OCI-LY1 (cell line): Measurements from ENCODE around the gene HTR2B.

Experiments
- H2AFZ ChIP-seq: fragments of 200-600 bp; sonication (generic), shearing (Covaris generic); 2 replicates; pipeline ENCODE4 v1.6.0; 2014; ENCODE audit warnings: antibody characterized with exemption, mild to moderate bottlenecking, low read length
- H3F3A ChIP-seq: fragments of 200-600 bp; sonication (generic), shearing (Covaris generic); 2 replicates; pipeline ENCODE4 v1.6.0; 2014; ENCODE audit warnings: mild to moderate bottlenecking, antibody characterized with exemption, low read length, moderate library complexity; ENCODE audit not compliant: insufficient read depth
- H3K27ac ChIP-seq: fragments of 200-600 bp; sonication (generic); 2 replicates; pipeline ENCODE4 v1.5.1; 2014; ENCODE audit warnings: low read length, mixed run types, mild to moderate bottlenecking, low read depth; ENCODE audit not compliant: poor library complexity, severe bottlenecking
- H3K27me3 ChIP-seq: fragments of 200-600 bp; sonication (generic); 2 replicates; pipeline ENCODE4 v1.6.0; 2014; ENCODE audit warnings: antibody characterized with exemption, mild to moderate bottlenecking, low read length, moderate library complexity; ENCODE audit not compliant: insufficient read depth
- H3K36me3 ChIP-seq: fragments of 200-600 bp; sonication (generic); 2 replicates; pipeline ENCODE4 v1.6.1; 2014; ENCODE audit warnings: mild to moderate bottlenecking, antibody characterized with exemption, low read length, moderate library complexity, mixed read lengths; ENCODE audit not compliant: insufficient read depth
- H3K4me1 ChIP-seq: fragments of 200-600 bp; sonication (generic); 2 replicates; pipeline ENCODE4 v1.5.1; 2014; ENCODE audit warnings: mild to moderate bottlenecking, low read length, moderate library complexity; ENCODE audit not compliant: insufficient read depth, severe bottlenecking
- H3K4me2 ChIP-seq: fragments of 200-600 bp; sonication (generic), shearing (Covaris generic); 2 replicates; pipeline ENCODE4 v1.6.1; 2014; ENCODE audit warnings: low read length
- H3K4me3 ChIP-seq: fragments of 200-600 bp; sonication (generic); 2 replicates; pipeline ENCODE4 v1.5.1; 2014; ENCODE audit warnings: low read length, low read depth, mild to moderate bottlenecking, mixed read lengths; ENCODE audit not compliant: poor library complexity, severe bottlenecking
- H3K79me2 ChIP-seq: fragments of 200-600 bp; shearing (Covaris generic); 2 replicates; pipeline ENCODE4 v1.6.1; 2016; ENCODE audit warnings: mixed run types, low read length, mixed read lengths; ENCODE audit not compliant: insufficient read depth
- H3K9ac ChIP-seq: fragments of 200-600 bp; sonication (generic), shearing (Covaris generic); 2 replicates; pipeline ENCODE4 v1.6.1; 2014; ENCODE audit warnings: mild to moderate bottlenecking, low read length, mixed read lengths
- H3K9me2 ChIP-seq: fragments of 200-600 bp; sonication (generic), shearing (Covaris generic); 2 replicates; pipeline ENCODE4 v1.6.1; 2014; ENCODE audit warnings: low read depth, mild to moderate bottlenecking, low read length, mixed read lengths
- H3K9me3 ChIP-seq: fragments of 200-600 bp; shearing (Covaris generic); 2 replicates; pipeline ENCODE4 v1.6.1; 2014; ENCODE audit warnings: low read length, mixed read lengths
- H4K20me1 ChIP-seq: fragments of 200-600 bp; sonication (generic), shearing (Covaris generic); 2 replicates; pipeline ENCODE4 v1.6.0; 2016; ENCODE audit warnings: mild to moderate bottlenecking, low read length; ENCODE audit not compliant: insufficient read depth
- EZH2 ChIP-seq: fragments of 200-600 bp; sonication (generic), shearing (Covaris generic); IDR thresholded peaks from 2 replicates; pipeline ENCODE4 v1.8.0; 2017; ENCODE audit warnings: borderline replicate concordance, mixed run types, mild to moderate bottlenecking, antibody characterized with exemption, low read length, moderate library complexity, mixed read lengths
- TF ChIP-seq, protein P1 (sequence below): fragments of 200-600 bp; sonication (generic), shearing (Covaris generic); IDR thresholded peaks from 2 replicates; pipeline ENCODE4 v1.5.1; 2017; ENCODE audit warnings: mild to moderate bottlenecking, antibody characterized with exemption, low read length, moderate library complexity, mixed read lengths

HTR2B gene

DNA sequence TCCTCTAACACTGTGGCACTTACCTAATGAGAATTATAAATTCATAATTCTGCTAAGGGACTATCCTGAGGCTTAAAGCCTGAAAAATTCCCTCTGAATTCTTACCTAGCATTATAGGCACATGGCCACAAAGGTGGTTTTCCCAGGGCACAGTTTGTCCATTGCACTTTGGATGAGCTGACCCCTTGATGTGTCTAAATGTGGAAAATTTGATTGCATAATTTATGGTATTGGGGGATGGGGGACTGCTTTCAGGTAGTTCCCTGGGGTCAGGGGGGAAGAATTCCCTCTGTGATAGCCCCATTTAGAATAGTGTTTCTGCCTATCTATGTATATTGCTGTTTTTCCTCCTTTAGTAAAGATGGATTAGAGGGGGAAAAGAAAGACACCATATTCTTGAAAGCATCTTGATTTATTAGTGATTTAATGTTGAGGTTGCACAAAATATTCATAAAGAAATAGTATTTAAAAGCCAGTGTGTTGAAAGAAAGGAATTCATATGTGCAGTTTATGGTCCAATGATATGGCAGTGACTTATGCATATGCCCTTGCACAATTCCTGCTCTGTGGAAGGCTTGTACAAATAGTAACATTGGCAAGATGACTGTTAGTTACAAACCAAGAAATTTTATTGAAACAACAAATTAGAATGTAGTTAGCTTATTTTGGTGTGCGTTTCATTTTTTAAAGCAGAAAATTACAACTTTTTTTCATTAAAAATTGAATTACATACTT is 8.7 kb upstream of the HTR2B start:
- TF ChIP-seq, protein P1, sequence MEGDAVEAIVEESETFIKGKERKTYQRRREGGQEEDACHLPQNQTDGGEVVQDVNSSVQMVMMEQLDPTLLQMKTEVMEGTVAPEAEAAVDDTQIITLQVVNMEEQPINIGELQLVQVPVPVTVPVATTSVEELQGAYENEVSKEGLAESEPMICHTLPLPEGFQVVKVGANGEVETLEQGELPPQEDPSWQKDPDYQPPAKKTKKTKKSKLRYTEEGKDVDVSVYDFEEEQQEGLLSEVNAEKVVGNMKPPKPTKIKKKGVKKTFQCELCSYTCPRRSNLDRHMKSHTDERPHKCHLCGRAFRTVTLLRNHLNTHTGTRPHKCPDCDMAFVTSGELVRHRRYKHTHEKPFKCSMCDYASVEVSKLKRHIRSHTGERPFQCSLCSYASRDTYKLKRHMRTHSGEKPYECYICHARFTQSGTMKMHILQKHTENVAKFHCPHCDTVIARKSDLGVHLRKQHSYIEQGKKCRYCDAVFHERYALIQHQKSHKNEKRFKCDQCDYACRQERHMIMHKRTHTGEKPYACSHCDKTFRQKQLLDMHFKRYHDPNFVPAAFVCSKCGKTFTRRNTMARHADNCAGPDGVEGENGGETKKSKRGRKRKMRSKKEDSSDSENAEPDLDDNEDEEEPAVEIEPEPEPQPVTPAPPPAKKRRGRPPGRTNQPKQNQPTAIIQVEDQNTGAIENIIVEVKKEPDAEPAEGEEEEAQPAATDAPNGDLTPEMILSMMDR = no peak
- no peak for TF ChIP-seq EZH2
- Histone ChIP-seq H3K4me3 (no peak overlapping the region), H4K20me1 (no peaks in the 10 kb centered on the region), H3K9me3 (no peaks in the 10 kb centered on the region), H3K36me3 (peaks cover 12% of the 10 kb centered on the region; the same call in 1 of the 2 replicates), H3K9me2 (no peaks in the 10 kb centered on the region), H3K27ac (no peak overlapping the region), H3F3A (no peaks in the 10 kb centered on the region), H2AFZ (no peak overlapping the region), H3K4me1 (peaks cover 8% of the 10 kb centered on the region), H3K79me2 (0 out of 2 replicates have a peak, but pooled peaks cover 3% of the 10 kb centered on the region), H3K9ac (no peak overlapping the region), H3K4me2 (no peak overlapping the region), H3K27me3 (no peaks in the 10 kb centered on the region)

DNA sequence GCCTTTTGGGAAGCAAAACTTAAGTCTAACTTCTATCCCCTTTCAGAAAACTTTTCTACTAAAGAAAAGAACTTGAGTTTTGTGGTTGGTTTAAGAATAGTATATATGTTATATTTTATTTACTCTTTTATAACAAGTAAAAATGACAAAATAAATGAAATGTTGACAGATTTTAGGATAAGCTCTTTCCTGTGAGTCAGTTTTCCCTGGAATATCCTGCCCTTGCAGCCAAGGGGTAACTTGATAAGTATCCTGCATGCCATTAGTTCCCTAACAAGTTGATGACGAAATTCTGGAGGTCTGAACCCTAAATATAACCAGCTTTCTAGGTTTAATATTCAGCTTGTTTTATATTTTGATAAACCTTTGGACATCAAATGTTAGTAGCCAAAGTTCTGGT is 7.3 kb upstream of the HTR2B start:
- TF ChIP-seq, protein P1 = no peak
- TF ChIP-seq EZH2 = no peak
- no peak overlapping the region for H3K4me2 ChIP-seq
- no peaks in the 10 kb centered on the region for H3K9me3 ChIP-seq
- no peak overlapping the region for H3K27ac ChIP-seq
- H3K79me2 ChIP-seq = 0 out of 2 replicates have a peak, but pooled peaks cover 3% of the 10 kb centered on the region
- H3F3A ChIP-seq = no peaks in the 10 kb centered on the region
- H3K9me2 ChIP-seq = no peaks in the 10 kb centered on the region
- no peaks in the 10 kb centered on the region for H3K36me3 ChIP-seq
- no peak overlapping the region for H2AFZ ChIP-seq
- no peak overlapping the region for H3K4me3 ChIP-seq
- H3K9ac ChIP-seq = no peak overlapping the region
- H3K27me3 ChIP-seq = no peaks in the 10 kb centered on the region
- no peaks in the 10 kb centered on the region for H4K20me1 ChIP-seq
- H3K4me1 ChIP-seq = peaks cover 8% of the 10 kb centered on the region

DNA sequence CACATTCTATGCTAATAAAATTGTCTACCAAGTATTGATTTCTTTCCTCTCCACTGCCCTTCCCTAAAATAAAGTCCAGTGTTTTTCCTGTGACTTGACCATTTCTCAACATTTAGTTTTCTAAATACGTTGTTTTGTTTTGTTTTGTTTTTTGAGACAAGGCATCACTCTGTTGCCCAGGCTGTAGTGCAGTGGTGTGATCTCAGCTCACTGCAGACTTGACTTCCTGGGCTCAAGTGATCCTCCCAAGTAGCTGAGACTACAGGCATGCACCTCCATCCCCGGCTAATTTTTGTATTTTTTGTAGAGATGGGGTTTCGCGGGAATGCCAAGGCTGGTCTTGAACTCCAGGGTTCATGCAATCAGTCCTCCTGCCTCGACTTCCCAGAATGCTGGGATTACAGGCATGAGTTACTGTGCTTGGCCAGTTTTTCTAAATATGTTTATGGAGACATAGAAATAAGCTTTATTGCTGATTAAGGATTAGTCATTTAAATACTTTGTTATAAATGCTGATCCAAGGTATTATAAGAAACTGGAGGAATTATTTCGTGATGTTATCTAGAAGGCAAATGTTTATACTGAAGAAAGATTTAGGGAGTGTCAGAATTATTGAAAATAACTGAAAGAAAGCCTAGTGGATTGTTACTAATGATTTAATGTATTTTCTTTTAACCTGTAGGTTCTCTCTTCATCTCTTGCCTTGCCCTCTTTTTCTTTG is 5.7 kb upstream of the HTR2B start:
- Histone ChIP-seq H3K9ac (no peak overlapping the region), H3K36me3 (no peaks in the 10 kb centered on the region), H3K4me3 (no peak overlapping the region), H3K27me3 (no peaks in the 10 kb centered on the region), H3K4me1 (peaks cover 7% of the 10 kb centered on the region), H3K4me2 (no peak overlapping the region), H4K20me1 (no peaks in the 10 kb centered on the region), H3K79me2 (0 out of 2 replicates have a peak, but pooled peaks cover 2% of the 10 kb centered on the region), H3K27ac (no peak overlapping the region), H3K9me3 (no peaks in the 10 kb centered on the region), H3K9me2 (no peaks in the 10 kb centered on the region), H2AFZ (no peak overlapping the region), H3F3A (no peaks in the 10 kb centered on the region)
- TF ChIP-seq, protein P1 = no peak
- no peak for TF ChIP-seq EZH2
